ENCODE data around the gene LIN52. TPM values are rescaled to one million over a fixed set of nuclear protein-coding genes. Genes with fewer than 3 reads are reported as not detected.

LIN52 gene
- total RNA-seq, 1 donor from 2014 or later = 25.7 TPM

GRCh38 chr14:74195623-74196022 lies 110.9 kb downstream of the LIN52 start:
- H3K27ac Mint-ChIP-seq = no peak overlapping the region
- H3K27me3 ChIP-seq = no peaks in the 10 kb centered on the region
- H3K27me3 Mint-ChIP-seq (ENCODE audit: insufficient read depth, low read depth) = no peaks in the 10 kb centered on the region
- H2AFZ ChIP-seq (replicated peaks) = no peak overlapping the region
- H3K9me3 Mint-ChIP-seq = no peaks in the 10 kb centered on the region
- H3K36me3 ChIP-seq = no peaks in the 10 kb centered on the region
- peaks cover 10% of the 10 kb centered on the region for H3K36me3 Mint-ChIP-seq
- H4K20me1 ChIP-seq (ENCODE audit: low read depth) = no peaks in the 10 kb centered on the region
- H3F3A ChIP-seq (ENCODE audit: low read depth) = no peaks in the 10 kb centered on the region
- no peak overlapping the region for H3K4me2 ChIP-seq
- no peak overlapping the region for H3K27ac ChIP-seq
- peaks cover 30% of the 10 kb centered on the region for H3K4me1 ChIP-seq
- H3K79me2 ChIP-seq (ENCODE audit: low read depth) = no peaks in the 10 kb centered on the region
- DNase-seq (ENCODE audit: low spot score) = no peak
- no peaks in the 10 kb centered on the region for H3K9me3 ChIP-seq (ENCODE audit: low read depth)
- no peak for TF ChIP-seq EZH2 (IDR thresholded peaks at IDR 0.05)
- TF ChIP-seq, protein P1, sequence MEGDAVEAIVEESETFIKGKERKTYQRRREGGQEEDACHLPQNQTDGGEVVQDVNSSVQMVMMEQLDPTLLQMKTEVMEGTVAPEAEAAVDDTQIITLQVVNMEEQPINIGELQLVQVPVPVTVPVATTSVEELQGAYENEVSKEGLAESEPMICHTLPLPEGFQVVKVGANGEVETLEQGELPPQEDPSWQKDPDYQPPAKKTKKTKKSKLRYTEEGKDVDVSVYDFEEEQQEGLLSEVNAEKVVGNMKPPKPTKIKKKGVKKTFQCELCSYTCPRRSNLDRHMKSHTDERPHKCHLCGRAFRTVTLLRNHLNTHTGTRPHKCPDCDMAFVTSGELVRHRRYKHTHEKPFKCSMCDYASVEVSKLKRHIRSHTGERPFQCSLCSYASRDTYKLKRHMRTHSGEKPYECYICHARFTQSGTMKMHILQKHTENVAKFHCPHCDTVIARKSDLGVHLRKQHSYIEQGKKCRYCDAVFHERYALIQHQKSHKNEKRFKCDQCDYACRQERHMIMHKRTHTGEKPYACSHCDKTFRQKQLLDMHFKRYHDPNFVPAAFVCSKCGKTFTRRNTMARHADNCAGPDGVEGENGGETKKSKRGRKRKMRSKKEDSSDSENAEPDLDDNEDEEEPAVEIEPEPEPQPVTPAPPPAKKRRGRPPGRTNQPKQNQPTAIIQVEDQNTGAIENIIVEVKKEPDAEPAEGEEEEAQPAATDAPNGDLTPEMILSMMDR (IDR thresholded peaks at IDR 0.05) = no peak
- TF ChIP-seq EZH2phosphoT487 (IDR thresholded peaks at IDR 0.05) = no peak
- no peak overlapping the region for H3K9ac ChIP-seq
- H3K4me1 Mint-ChIP-seq = peaks cover 6% of the 10 kb centered on the region
- no peak overlapping the region for H3K4me3 Mint-ChIP-seq
- H3K4me3 ChIP-seq = no peak overlapping the region

GRCh38 chr14:74198441-74199234 lies 113.9 kb downstream of the LIN52 start:
- Histone ChIP-seq H3K4me2 (no peak overlapping the region), H3F3A (ENCODE audit: low read depth) (peaks cover 17% of the 10 kb centered on the region), H3K4me1 (peaks cover 49% of the 10 kb centered on the region), H3K4me3 (no peak overlapping the region), H3K9me3 (ENCODE audit: low read depth) (no peaks in the 10 kb centered on the region), H3K27ac (no peak overlapping the region), H4K20me1 (ENCODE audit: low read depth) (no peaks in the 10 kb centered on the region), H3K9ac (no peak overlapping the region), H3K27me3 (no peaks in the 10 kb centered on the region), H2AFZ (replicated peaks) (no peak overlapping the region), H3K36me3 (no peaks in the 10 kb centered on the region), H3K79me2 (ENCODE audit: low read depth) (no peaks in the 10 kb centered on the region)
- Mint-ChIP-seq H3K36me3 (peaks cover 11% of the 10 kb centered on the region), H3K27me3 (ENCODE audit: insufficient read depth, low read depth) (no peaks in the 10 kb centered on the region), H3K9me3 (no peaks in the 10 kb centered on the region), H3K27ac (no peak overlapping the region), H3K4me3 (no peak overlapping the region), H3K4me1 (peaks cover 13% of the 10 kb centered on the region)
- no peak for DNase-seq (ENCODE audit: low spot score)
- TF ChIP-seq, protein P1 (IDR thresholded peaks at IDR 0.05) = no peak
- TF ChIP-seq EZH2 (IDR thresholded peaks at IDR 0.05) (no peak), EZH2phosphoT487 (IDR thresholded peaks at IDR 0.05) (no peak)

DNA sequence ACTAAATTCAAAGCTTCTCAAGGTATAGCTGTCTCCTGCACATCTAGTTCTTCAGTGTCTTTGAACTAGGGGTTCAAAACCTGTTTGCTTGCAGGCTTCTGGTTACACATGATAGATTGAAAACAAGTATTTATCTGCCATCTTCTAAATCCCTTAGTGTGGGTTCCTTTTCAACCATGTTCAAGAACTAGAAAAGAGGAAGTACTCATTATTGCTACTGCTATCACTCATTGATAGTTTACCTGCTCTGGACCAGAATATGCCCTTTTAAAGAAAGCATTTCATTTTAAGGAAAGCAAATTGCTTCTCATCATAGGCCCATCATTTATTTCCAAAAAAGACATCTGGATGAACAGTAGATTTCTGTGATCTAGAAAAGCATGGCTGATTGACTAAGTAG lies 117.4 kb downstream of the LIN52 start:
- H3K27ac ChIP-seq = peak overlapping the region; percentile 92
- no peaks in the 10 kb centered on the region for H3K9me3 ChIP-seq (ENCODE audit: low read depth)
- H3K4me3 ChIP-seq = no peak overlapping the region
- H3K9ac ChIP-seq = no peak overlapping the region
- Mint-ChIP-seq H3K27ac (no peak overlapping the region), H3K4me1 (peaks cover 22% of the 10 kb centered on the region), H3K4me3 (no peak overlapping the region), H3K9me3 (no peaks in the 10 kb centered on the region), H3K36me3 (peaks cover 11% of the 10 kb centered on the region), H3K27me3 (ENCODE audit: insufficient read depth, low read depth) (no peaks in the 10 kb centered on the region)
- TF ChIP-seq EZH2 (IDR thresholded peaks at IDR 0.05) (no peak), EZH2phosphoT487 (IDR thresholded peaks at IDR 0.05) (no peak)
- TF ChIP-seq, protein P1 (IDR thresholded peaks at IDR 0.05) = no peak
- peaks cover 51% of the 10 kb centered on the region for H3K4me1 ChIP-seq
- no peak overlapping the region for H2AFZ ChIP-seq (replicated peaks)
- H3K4me2 ChIP-seq = peak overlapping the region; percentile 71
- no peak for DNase-seq (ENCODE audit: low spot score)
- no peaks in the 10 kb centered on the region for H3K36me3 ChIP-seq
- no peaks in the 10 kb centered on the region for H3K79me2 ChIP-seq (ENCODE audit: low read depth)
- H3F3A ChIP-seq (ENCODE audit: low read depth) = peaks cover 35% of the 10 kb centered on the region
- H3K27me3 ChIP-seq = no peaks in the 10 kb centered on the region
- H4K20me1 ChIP-seq (ENCODE audit: low read depth) = no peaks in the 10 kb centered on the region

All from neural progenitor cell (in vitro differentiated cells).